Cardiac muscle cell (in vitro differentiated cells and primary cell): ENCODE results near the gene ATP5PB. TPM values are rescaled to one million over a fixed set of nuclear protein-coding genes. Genes with fewer than 3 reads are reported as not detected.

ENCODE experiments used
- DNase-seq, 2 donors: peaks; one replicate each; pipeline versions ENCODE4 v3.0.0 to v3.0.0-alpha.2; 2010 to 2017; ENCODE audit warnings: low read depth in 1 of 2, low spot score in 1 of 2
- H3K27ac ChIP-seq: fragments of 200-600 bp; sonication (generic); 2 replicates; pipeline ENCODE4 v1.5.1; 2016
- H3K27me3 ChIP-seq: fragments of 200-600 bp; sonication (generic); 2 replicates; pipeline ENCODE4 v1.6.0; 2016; ENCODE audit warnings: control low read depth
- H3K36me3 ChIP-seq: fragments of 200-600 bp; sonication (generic); 2 replicates; pipeline ENCODE4 v1.5.1; 2016; ENCODE audit warnings: control low read depth
- H3K4me1 ChIP-seq: fragments of 200-600 bp; sonication (generic); 2 replicates; pipeline ENCODE4 v1.8.1; 2017; ENCODE audit warnings: low read depth, mild to moderate bottlenecking, mixed run types
- H3K4me3 ChIP-seq: fragments of 200-600 bp; sonication (generic); 2 replicates; pipeline ENCODE4 v1.5.1; 2016; ENCODE audit warnings: mild to moderate bottlenecking
- H3K9me3 ChIP-seq: fragments of 200-600 bp; sonication (generic); 2 replicates; pipeline ENCODE4 v1.5.1; 2017; ENCODE audit warnings: low read depth, mild to moderate bottlenecking, control low read depth
- polyA plus RNA-seq: library from polyadenylated mRNA; unstranded; fragments of >200 nt; fragmentation: Nextera tagmentation; extraction: Ambion mirVana; gene quantifications from 2 replicates; pipeline ENCODE4 v1.2.1, GENCODE V29; 2016
- total RNA-seq: library from RNA; depleted of rRNA; stranded (reverse); fragments of >200 nt; gene quantifications from 2 replicates; pipeline ENCODE4 v1.2.3, GENCODE V29; 2016
- TF ChIP-seq, protein P1 (sequence below): IDR thresholded peaks from 2 replicates; pipeline ENCODE4 v1.5.1; 2012; ENCODE audit warnings: low read depth, mild to moderate bottlenecking, low read length

ATP5PB gene
- total and polyA plus RNA-seq, 2 experiments from 2014 or later: 247 to 601 TPM

DNA sequence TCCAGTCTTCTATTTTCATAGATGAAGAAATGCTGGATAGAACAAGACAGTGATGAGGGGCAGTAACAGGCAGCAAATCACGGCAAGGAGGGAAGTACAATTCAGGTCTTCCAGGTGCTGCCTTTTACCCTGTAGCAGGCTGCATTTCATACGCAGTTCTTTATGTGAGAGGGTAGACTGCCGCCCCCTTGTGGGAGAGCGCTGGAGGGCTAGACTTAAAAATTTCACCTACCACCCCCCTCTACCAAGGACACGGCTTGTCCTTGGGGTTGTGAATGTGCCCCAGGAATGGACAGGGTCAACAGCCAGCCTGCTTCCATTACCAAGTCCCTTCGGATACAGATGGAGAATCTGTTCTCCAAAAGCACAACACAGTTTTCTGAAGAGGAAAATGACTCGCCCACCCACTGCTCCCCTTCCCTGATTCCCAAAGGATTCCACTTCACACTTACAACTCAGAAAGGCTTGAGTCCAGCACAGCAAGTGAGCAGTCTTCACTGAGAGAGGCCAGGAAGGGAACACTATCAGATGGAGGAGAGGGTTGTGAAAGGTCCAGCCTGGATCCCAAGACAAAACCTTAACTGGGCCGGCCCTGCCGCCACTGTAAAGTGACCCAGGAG is 7.6 kb upstream of the ATP5PB start:
- peaks cover 32% of the 10 kb centered on the region for H3K36me3 ChIP-seq
- peaks cover 4% of the 10 kb centered on the region for H3K4me1 ChIP-seq
- DNase-seq: peak; percentile 34 to 68
- TF ChIP-seq, protein P1, sequence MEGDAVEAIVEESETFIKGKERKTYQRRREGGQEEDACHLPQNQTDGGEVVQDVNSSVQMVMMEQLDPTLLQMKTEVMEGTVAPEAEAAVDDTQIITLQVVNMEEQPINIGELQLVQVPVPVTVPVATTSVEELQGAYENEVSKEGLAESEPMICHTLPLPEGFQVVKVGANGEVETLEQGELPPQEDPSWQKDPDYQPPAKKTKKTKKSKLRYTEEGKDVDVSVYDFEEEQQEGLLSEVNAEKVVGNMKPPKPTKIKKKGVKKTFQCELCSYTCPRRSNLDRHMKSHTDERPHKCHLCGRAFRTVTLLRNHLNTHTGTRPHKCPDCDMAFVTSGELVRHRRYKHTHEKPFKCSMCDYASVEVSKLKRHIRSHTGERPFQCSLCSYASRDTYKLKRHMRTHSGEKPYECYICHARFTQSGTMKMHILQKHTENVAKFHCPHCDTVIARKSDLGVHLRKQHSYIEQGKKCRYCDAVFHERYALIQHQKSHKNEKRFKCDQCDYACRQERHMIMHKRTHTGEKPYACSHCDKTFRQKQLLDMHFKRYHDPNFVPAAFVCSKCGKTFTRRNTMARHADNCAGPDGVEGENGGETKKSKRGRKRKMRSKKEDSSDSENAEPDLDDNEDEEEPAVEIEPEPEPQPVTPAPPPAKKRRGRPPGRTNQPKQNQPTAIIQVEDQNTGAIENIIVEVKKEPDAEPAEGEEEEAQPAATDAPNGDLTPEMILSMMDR: peak; percentile 58
- no peak overlapping the region for H3K4me3 ChIP-seq
- H3K9me3 ChIP-seq: no peaks in the 10 kb centered on the region
- no peaks in the 10 kb centered on the region for H3K27me3 ChIP-seq
- H3K27ac ChIP-seq: peak overlapping the region; percentile 57

DNA sequence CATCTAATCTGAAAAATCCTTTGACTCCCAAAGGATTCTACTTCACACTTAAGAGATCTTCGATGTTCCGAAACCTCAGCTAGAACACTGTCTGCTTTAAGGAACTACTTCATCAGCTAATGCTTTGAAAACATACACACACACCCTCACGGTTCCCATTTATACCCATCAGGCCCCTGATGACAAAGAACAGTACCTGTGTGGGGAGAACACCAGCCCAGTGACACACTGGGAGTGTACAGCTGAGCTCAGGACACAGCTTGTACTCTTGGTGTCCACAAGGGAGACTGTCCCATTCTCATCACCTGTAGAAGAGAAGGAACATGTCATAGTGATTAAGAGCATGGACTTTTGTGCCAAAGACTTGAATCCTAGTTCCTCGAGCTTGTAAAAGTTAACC is 6.8 kb upstream of the ATP5PB start:
- H3K4me1 ChIP-seq: peaks cover 4% of the 10 kb centered on the region
- TF ChIP-seq, protein P1: no peak
- no peak for DNase-seq
- H3K4me3 ChIP-seq: no peak overlapping the region
- peak overlapping the region; percentile 57 for H3K27ac ChIP-seq
- H3K9me3 ChIP-seq: no peaks in the 10 kb centered on the region
- peaks cover 30% of the 10 kb centered on the region for H3K36me3 ChIP-seq
- no peaks in the 10 kb centered on the region for H3K27me3 ChIP-seq

DNA sequence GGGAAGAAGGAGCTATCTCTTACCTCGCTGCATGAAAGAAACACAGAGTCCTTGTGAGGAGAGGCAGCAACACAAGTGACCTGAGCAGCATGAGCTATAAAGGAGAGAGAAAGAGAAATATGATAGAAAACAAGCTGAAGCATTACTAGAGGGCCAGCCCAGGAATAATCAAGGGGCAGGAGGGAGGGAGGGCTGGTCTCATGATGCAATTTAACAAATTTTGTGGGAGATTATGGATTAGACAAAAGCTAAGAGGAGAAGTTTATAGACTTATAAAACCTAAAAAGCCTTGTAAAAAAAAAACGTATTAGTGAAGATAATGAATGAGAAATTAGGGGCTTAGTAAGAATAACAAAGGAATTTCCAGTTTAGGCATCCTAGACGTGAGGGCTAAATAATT is 5.2 kb upstream of the ATP5PB start:
- no peaks in the 10 kb centered on the region for H3K9me3 ChIP-seq
- H3K36me3 ChIP-seq: peaks cover 22% of the 10 kb centered on the region
- TF ChIP-seq, protein P1: no peak
- peaks cover 9% of the 10 kb centered on the region for H3K4me1 ChIP-seq
- DNase-seq: no peak
- H3K27me3 ChIP-seq: no peaks in the 10 kb centered on the region
- H3K27ac ChIP-seq: no peak overlapping the region
- H3K4me3 ChIP-seq: no peak overlapping the region

GRCh38 chr1:111446546-111446945 is 2.7 kb upstream of the ATP5PB start:
- peaks cover 20% of the 10 kb centered on the region for H3K4me1 ChIP-seq
- no peak for DNase-seq
- no peak overlapping the region for H3K27ac ChIP-seq
- H3K4me3 ChIP-seq: no peak overlapping the region
- H3K9me3 ChIP-seq: no peaks in the 10 kb centered on the region
- H3K36me3 ChIP-seq: peaks cover 22% of the 10 kb centered on the region
- TF ChIP-seq, protein P1: no peak
- no peaks in the 10 kb centered on the region for H3K27me3 ChIP-seq

- no peak overlapping the region for H3K27ac ChIP-seq
- H3K4me3 ChIP-seq: no peak overlapping the region
- TF ChIP-seq, protein P1: no peak
- H3K36me3 ChIP-seq: peaks cover 22% of the 10 kb centered on the region
- no peak for DNase-seq
- H3K27me3 ChIP-seq: no peaks in the 10 kb centered on the region
- no peaks in the 10 kb centered on the region for H3K9me3 ChIP-seq
- peaks cover 19% of the 10 kb centered on the region for H3K4me1 ChIP-seq
These were observed 2.0 kb upstream of the ATP5PB start for GRCh38 chr1:111446967-111447892.
